ENCODE data around the gene ZMAT2. TPM values are rescaled to one million over a fixed set of nuclear protein-coding genes. Genes with fewer than 3 reads are reported as not detected.

ZMAT2 gene
- total RNA-seq, 1 experiment from 2014 or later = 60.1 TPM

- Histone ChIP-seq H3K4me3 (no peak overlapping the region), H4K20me1 (ENCODE audit: insufficient read depth) (no peaks in the 10 kb centered on the region), H3K4me2 (no peak overlapping the region), H2AFZ (no peak overlapping the region), H3K27ac (no peak overlapping the region), H3K36me3 (ENCODE audit: low read depth) (no peaks in the 10 kb centered on the region), H3K4me1 (replicated peaks; ENCODE audit: insufficient read depth) (no peaks in the 10 kb centered on the region), H3K27me3 (ENCODE audit: insufficient read depth, low read depth) (no peaks in the 10 kb centered on the region), H3K9me3 (ENCODE audit: insufficient read depth, low read depth) (no peaks in the 10 kb centered on the region), H3F3A (ENCODE audit: insufficient read depth, low read depth) (no peaks in the 10 kb centered on the region), H3K79me2 (ENCODE audit: low read depth) (no peaks in the 10 kb centered on the region), H3K9me2 (ENCODE audit: insufficient read depth) (no peaks in the 10 kb centered on the region)
- no peak for DNase-seq
- no peak for TF ChIP-seq CTCF (conservative IDR thresholded peaks at IDR 0.05)
- TF ChIP-seq EZH2 (IDR thresholded peaks at IDR 0.05; ENCODE audit: low read depth) = no peak
- ChIA-PET POLR2A (ENCODE audit: unreplicated experiment) (no interaction called here), CTCF (interaction anchor here (0.6 kb wide), 1 partner anchor 148 kb away, joined by 4 read pairs; no protein-coding TSS in a partner anchor)
- intact Hi-C loops (cut with micrococcal nuclease; ENCODE audit: unreplicated experiment) = no loop called here
- BruUV-seq (replicated peaks) = no TSS peak
These were observed 32.9 kb downstream of the ZMAT2 start for GRCh38 chr5:140733098-140733497.

- BruUV-seq (replicated peaks) = no TSS peak
- no peak for TF ChIP-seq EZH2 (IDR thresholded peaks at IDR 0.05; ENCODE audit: low read depth)
- TF ChIP-seq CTCF (conservative IDR thresholded peaks at IDR 0.05) = peak; percentile 46; the same call in 1 of the 2 replicates
- no peak overlapping the region for H3K4me2 ChIP-seq
- no peak overlapping the region for H3K27ac ChIP-seq
- H3K9me3 ChIP-seq (ENCODE audit: insufficient read depth, low read depth) = no peaks in the 10 kb centered on the region
- no peak for DNase-seq
- ChIA-PET POLR2A (ENCODE audit: unreplicated experiment) (no interaction called here), CTCF (no interaction called here)
- intact Hi-C loops (cut with micrococcal nuclease; ENCODE audit: unreplicated experiment) = no loop called here
- H3K4me1 ChIP-seq (replicated peaks; ENCODE audit: insufficient read depth) = no peaks in the 10 kb centered on the region
- no peaks in the 10 kb centered on the region for H4K20me1 ChIP-seq (ENCODE audit: insufficient read depth)
- no peak overlapping the region for H3K4me3 ChIP-seq
- no peak overlapping the region for H2AFZ ChIP-seq
- no peaks in the 10 kb centered on the region for H3K9me2 ChIP-seq (ENCODE audit: insufficient read depth)
- no peaks in the 10 kb centered on the region for H3K36me3 ChIP-seq (ENCODE audit: low read depth)
- H3K79me2 ChIP-seq (ENCODE audit: low read depth) = no peaks in the 10 kb centered on the region
- no peaks in the 10 kb centered on the region for H3F3A ChIP-seq (ENCODE audit: insufficient read depth, low read depth)
- H3K27me3 ChIP-seq (ENCODE audit: insufficient read depth, low read depth) = no peaks in the 10 kb centered on the region
These were observed 34.1 kb downstream of the ZMAT2 start for GRCh38 chr5:140734354-140734753.

GRCh38 chr5:140737486-140737885 lies 37.2 kb downstream of the ZMAT2 start:
- no TSS peak for BruUV-seq (replicated peaks)
- H2AFZ ChIP-seq = no peak overlapping the region
- H3K27me3 ChIP-seq (ENCODE audit: insufficient read depth, low read depth) = no peaks in the 10 kb centered on the region
- H3F3A ChIP-seq (ENCODE audit: insufficient read depth, low read depth) = no peaks in the 10 kb centered on the region
- intact Hi-C loops (cut with micrococcal nuclease; ENCODE audit: unreplicated experiment) = no loop called here
- H3K27ac ChIP-seq = no peak overlapping the region
- H3K9me3 ChIP-seq (ENCODE audit: insufficient read depth, low read depth) = no peaks in the 10 kb centered on the region
- no peaks in the 10 kb centered on the region for H4K20me1 ChIP-seq (ENCODE audit: insufficient read depth)
- no peaks in the 10 kb centered on the region for H3K36me3 ChIP-seq (ENCODE audit: low read depth)
- H3K4me3 ChIP-seq = no peak overlapping the region
- ChIA-PET POLR2A (ENCODE audit: unreplicated experiment) (no interaction called here), CTCF (no interaction called here)
- TF ChIP-seq EZH2 (IDR thresholded peaks at IDR 0.05; ENCODE audit: low read depth) = no peak
- no peak for TF ChIP-seq CTCF (conservative IDR thresholded peaks at IDR 0.05)
- no peaks in the 10 kb centered on the region for H3K4me1 ChIP-seq (replicated peaks; ENCODE audit: insufficient read depth)
- no peak for DNase-seq
- no peaks in the 10 kb centered on the region for H3K9me2 ChIP-seq (ENCODE audit: insufficient read depth)
- no peaks in the 10 kb centered on the region for H3K79me2 ChIP-seq (ENCODE audit: low read depth)
- no peak overlapping the region for H3K4me2 ChIP-seq

Measured in PC-9 (cell line).